Heart left ventricle (tissue), 16 donors: ENCODE data around the gene PGBD5. TPM values are rescaled to one million over a fixed set of nuclear protein-coding genes. Genes with fewer than 3 reads are reported as not detected.

Experiments
- ATAC-seq, 4 donors: fragments of 200-7000 bp; cut with Tn5 transposase; one replicate each; pipeline ENCODE4 v1.9.1; 2020 to 2022; ENCODE audit warnings: moderate library complexity in 4 of 4, mild to moderate bottlenecking in 3 of 4, moderate number of reproducible peaks in 1 of 4
- DNase-seq, 5 donors: peaks; one replicate each; pipeline ENCODE4 v3.0.0-alpha.2; 2020
- H3K27ac ChIP-seq, 12 donors: fragments of 200-600 bp; sonication (generic) in 4 of 12; one replicate each; pipeline versions ENCODE4 v1.5.0 to v1.8.0; 2016 to 2022; ENCODE audit warnings: mild to moderate bottlenecking in 2 of 12
- H3K27me3 ChIP-seq, 9 donors: fragments of 200-600 bp; sonication (generic) in 2 of 9; one replicate each; pipeline versions ENCODE4 v1.5.1 to v1.8.0; 2016 to 2022; ENCODE audit warnings: mild to moderate bottlenecking in 3 of 9
- H3K36me3 ChIP-seq, 9 donors: fragments of 200-600 bp; sonication (generic) in 2 of 9; one replicate each; pipeline versions ENCODE4 v1.5.0 to v1.8.0; 2018 to 2022; ENCODE audit warnings: mild to moderate bottlenecking in 2 of 9
- H3K4me1 ChIP-seq, 12 donors: fragments of 200-600 bp; sonication (generic) in 4 of 12; one replicate each; pipeline versions ENCODE4 v1.5.0 to v1.8.0; 2016 to 2022; ENCODE audit warnings: mild to moderate bottlenecking in 3 of 12
- H3K4me3 ChIP-seq, 12 donors: fragments of 200-600 bp; sonication (generic) in 4 of 12; one replicate each; pipeline versions ENCODE4 v1.5.0 to v1.8.0; 2017 to 2022; ENCODE audit warnings: mild to moderate bottlenecking in 9 of 12, moderate library complexity in 4 of 12
- H3K9me3 ChIP-seq, 12 donors: fragments of 200-600 bp; sonication (generic) in 4 of 12; one replicate each; pipeline versions ENCODE4 v1.5.0 to v1.8.0; 2016 to 2022; ENCODE audit warnings: mild to moderate bottlenecking in 1 of 12
- POLR2A ChIP-seq, 2 donors: fragments of 450-650 bp; IDR thresholded peaks; one replicate each; pipeline ENCODE4 v1.6.1; 2017; ENCODE audit warnings: antibody characterized with exemption in 2 of 2, mild to moderate bottlenecking in 2 of 2, moderate library complexity in 2 of 2
- WGBS, 4 donors: extraction: QIAGEN DNeasy Blood & Tissue Kit in 2 of 4; methylation state at CpG; one replicate each; pipeline versions ENCODE4 v1.1.5 to v1.1.7; 2013 to 2018; 5-methylcytosine and 5-hydroxymethylcytosine counted together
- intact Hi-C, 10 donors: fragments of 100-400 bp; cut with DNase I; formaldehyde crosslinking; loops; one replicate each; pipeline versions ENCODE4 v1.11.1 to v1.14.2; 2022
- polyA plus RNA-seq, 2 donors: library from polyadenylated mRNA; stranded (reverse); fragments of 200-250 nt; gene quantifications; one replicate each; pipeline ENCODE4 v1.2.3, GENCODE V29; 2013
- total RNA-seq, 9 donors: library from RNA; depleted of rRNA in 2 of 9; stranded (reverse); fragments of >200 nt in 2 of 9; fragmentation: NEBNext Ultra II Directional in 3 of 9; extraction: Animal tissue kit (Norgen Biotek cat#: 25700) in 3 of 9; gene quantifications; one replicate each; pipeline versions ENCODE4 v1.1.0 to v1.2.4, GENCODE V29; 2016 to 2023
- TF ChIP-seq, protein P1 (sequence below), 12 donors: fragments of 200-600 bp; sonication (generic) in 4 of 12; IDR thresholded peaks; one replicate each; pipeline versions ENCODE4 v1.5.0 to v1.8.0; 2018 to 2022; ENCODE audit warnings: antibody characterized with exemption in 12 of 12, mild to moderate bottlenecking in 5 of 12
- donor health status: ischemic (EF 13 %, LVEDD 7.1; RV severe dilation, severe dysfunction).
- donor health status: healthy with polysubstance abuse.
- donor health status: DM: no; HTN: yes; CAD: no.
- donor health status: DM: no; HTN: no; CAD: no.
- donor health status: ischemic (EF 25% LVEDD 6.9; RV normal size, moderate dysfunction).
- donor health status: ischemic (EF 25% LVEDD 5.7; RV mildly dilated, moderate dysfunction).
- donor health status: healthy.
- donor health status: DM: yes; HTN: yes; CAD: no.
- donor health status: ischemic (EF 35%, LVEDD 5.7; RV mildly dilated, moderate dysfunction).
- donor health status: nonischemic (EF 11% LVEDD 7.7; RV severe dilation, severe dysfunction).
- donor health status: DM: yes; HTN: yes; CAD: no.
- donor health status: PGD.
- donor health status: ischemic (EF 29% LVEDD 5.4; RV normal size, mild dysfunction).
- donor health status: nonischemic (EF 23%, LVEDD 6.1; RV moderate dilation, normal function).

The PGBD5 gene
- total and polyA plus RNA-seq, 11 donors = 1.3 to 16.1 (median 6.3) TPM

DNA sequence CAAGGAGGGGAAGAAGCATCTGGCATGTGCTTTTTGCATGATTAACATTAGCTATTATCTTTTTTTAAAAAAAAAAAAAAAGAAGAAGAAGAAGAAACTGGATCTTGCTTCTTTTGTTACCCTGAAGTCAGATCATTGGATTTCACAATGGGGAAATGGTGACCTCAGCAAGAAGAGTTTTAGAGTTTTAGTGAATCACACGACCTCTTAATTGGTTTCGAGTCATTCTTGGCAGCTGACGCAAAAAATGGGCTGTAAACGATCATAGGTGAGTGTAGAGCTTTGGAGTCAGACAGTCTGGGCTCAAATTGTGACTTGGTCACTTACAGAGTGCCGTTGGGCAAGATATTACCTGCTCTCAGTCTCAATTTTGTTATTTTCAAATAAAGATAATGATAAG lies 33.3 kb upstream of the PGBD5 start:
- H3K4me3 ChIP-seq = no peak overlapping the region
- WGBS, 4 donors = 59 to 67% (median 66%) methylated on average over 5 of the region's 5 CpGs
- no peaks in the 10 kb centered on the region for H3K9me3 ChIP-seq
- peaks cover 0 to 10% (median 4%) of the 10 kb centered on the region in 12 donors for H3K4me1 ChIP-seq
- DNase-seq (no peak), ATAC-seq (no peak)
- intact Hi-C loops = no loop called here
- no peaks in the 10 kb centered on the region for H3K36me3 ChIP-seq
- H3K27me3 ChIP-seq = peaks cover 0 to 3% (median 0%) of the 10 kb centered on the region in 9 donors
- TF ChIP-seq, protein P1, sequence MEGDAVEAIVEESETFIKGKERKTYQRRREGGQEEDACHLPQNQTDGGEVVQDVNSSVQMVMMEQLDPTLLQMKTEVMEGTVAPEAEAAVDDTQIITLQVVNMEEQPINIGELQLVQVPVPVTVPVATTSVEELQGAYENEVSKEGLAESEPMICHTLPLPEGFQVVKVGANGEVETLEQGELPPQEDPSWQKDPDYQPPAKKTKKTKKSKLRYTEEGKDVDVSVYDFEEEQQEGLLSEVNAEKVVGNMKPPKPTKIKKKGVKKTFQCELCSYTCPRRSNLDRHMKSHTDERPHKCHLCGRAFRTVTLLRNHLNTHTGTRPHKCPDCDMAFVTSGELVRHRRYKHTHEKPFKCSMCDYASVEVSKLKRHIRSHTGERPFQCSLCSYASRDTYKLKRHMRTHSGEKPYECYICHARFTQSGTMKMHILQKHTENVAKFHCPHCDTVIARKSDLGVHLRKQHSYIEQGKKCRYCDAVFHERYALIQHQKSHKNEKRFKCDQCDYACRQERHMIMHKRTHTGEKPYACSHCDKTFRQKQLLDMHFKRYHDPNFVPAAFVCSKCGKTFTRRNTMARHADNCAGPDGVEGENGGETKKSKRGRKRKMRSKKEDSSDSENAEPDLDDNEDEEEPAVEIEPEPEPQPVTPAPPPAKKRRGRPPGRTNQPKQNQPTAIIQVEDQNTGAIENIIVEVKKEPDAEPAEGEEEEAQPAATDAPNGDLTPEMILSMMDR (IDR thresholded peaks at IDR 0.05) = no peak
- no peak for TF ChIP-seq POLR2A (IDR thresholded peaks at IDR 0.05)
- peak overlapping the region in 1 of 12 donors; percentile 33 for H3K27ac ChIP-seq

DNA sequence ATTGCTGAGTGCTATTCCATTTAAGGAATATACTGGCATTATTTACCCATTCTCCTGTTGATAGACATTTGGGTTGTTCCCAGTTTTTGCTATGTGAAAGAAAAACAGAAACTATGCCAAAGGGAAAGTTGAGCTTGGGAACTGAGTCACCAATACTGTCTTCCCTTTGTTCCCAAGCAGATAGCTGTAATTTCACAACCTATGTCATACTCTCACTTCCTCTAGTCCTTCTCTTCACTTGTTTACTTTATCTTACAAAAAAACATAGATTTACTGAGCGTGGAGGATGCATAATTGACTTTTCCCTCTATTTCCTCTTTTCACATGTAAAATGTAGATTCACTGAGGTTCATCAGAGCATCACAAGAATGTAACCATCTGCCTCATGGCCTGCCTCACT lies 32.4 kb upstream of the PGBD5 start:
- no peaks in the 10 kb centered on the region for H3K9me3 ChIP-seq
- H3K27me3 ChIP-seq = peaks cover 0 to 3% (median 0%) of the 10 kb centered on the region in 9 donors
- WGBS, 4 donors = 33 to 47% (median 43%) methylated on average over 1 of the region's 1 CpG
- H3K4me1 ChIP-seq = peaks cover 0 to 6% (median 0%) of the 10 kb centered on the region in 12 donors
- H3K36me3 ChIP-seq = no peaks in the 10 kb centered on the region
- ATAC-seq (no peak), DNase-seq (no peak)
- no peak overlapping the region for H3K4me3 ChIP-seq
- TF ChIP-seq, protein P1 (IDR thresholded peaks at IDR 0.05) = no peak
- no peak for TF ChIP-seq POLR2A (IDR thresholded peaks at IDR 0.05)
- peak overlapping the region in 1 of 12 donors; percentile 40 for H3K27ac ChIP-seq
- intact Hi-C loops = no loop called here

DNA sequence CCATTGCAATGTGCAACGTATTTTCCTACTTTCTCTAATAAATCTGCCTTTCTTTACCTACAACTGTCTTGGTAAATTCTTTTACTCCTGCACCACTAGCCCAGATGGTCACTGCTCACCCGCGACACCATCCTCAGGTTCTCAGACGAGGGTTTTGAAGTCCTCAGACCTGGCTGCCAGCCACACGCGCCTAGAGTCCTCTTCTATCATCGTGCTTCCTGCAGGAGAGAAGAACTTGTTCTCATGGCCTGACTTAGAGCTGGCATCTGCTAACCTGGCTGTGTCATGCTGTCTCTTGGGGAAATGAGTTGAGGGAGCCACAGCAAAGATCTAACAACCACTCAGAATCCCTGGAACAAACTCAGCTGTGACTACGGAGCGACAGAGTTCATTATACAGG lies 30.3 kb upstream of the PGBD5 start:
- intact Hi-C loops = no loop called here
- no peak for ATAC-seq
- no peak for DNase-seq
- no peak overlapping the region for H3K27ac ChIP-seq
- WGBS, 4 donors = 76 to 84% (median 80%) methylated on average over 9 of the region's 9 CpGs
- H3K4me1 ChIP-seq = peaks cover 0 to 6% (median 0%) of the 10 kb centered on the region in 12 donors
- no peaks in the 10 kb centered on the region for H3K36me3 ChIP-seq
- no peak overlapping the region for H3K4me3 ChIP-seq
- no peaks in the 10 kb centered on the region for H3K9me3 ChIP-seq
- H3K27me3 ChIP-seq = peaks cover 0 to 3% (median 0%) of the 10 kb centered on the region in 9 donors
- TF ChIP-seq, protein P1 (IDR thresholded peaks at IDR 0.05) = no peak
- no peak for TF ChIP-seq POLR2A (IDR thresholded peaks at IDR 0.05)

DNA sequence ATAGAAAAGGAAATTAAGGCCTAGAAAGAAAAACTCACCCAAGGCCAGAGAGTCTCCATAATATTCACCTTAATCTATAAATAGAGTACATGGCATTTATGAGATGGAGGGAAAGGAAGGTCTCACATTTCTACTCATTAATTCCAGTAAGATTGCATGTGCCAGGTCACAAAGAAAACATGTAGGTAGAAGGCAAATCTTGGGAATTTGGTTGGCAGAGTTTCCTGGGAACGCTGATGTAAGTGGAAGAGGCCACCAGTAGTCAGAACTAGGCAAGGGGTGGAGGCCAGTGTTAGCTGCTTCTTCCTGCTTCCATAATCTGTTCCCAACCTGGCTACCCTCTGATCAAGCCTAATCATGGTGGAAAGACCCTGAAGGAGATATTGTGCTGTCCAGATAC lies 29.2 kb upstream of the PGBD5 start:
- ATAC-seq (no peak), DNase-seq (no peak)
- H3K4me1 ChIP-seq = peaks cover 0 to 6% (median 0%) of the 10 kb centered on the region in 12 donors
- WGBS, 4 donors = 78 to 84% (median 79%) methylated on average over 1 of the region's 1 CpG
- intact Hi-C loops = no loop called here
- no peaks in the 10 kb centered on the region for H3K27me3 ChIP-seq
- no peak overlapping the region for H3K27ac ChIP-seq
- TF ChIP-seq POLR2A (IDR thresholded peaks at IDR 0.05) = no peak
- TF ChIP-seq, protein P1 (IDR thresholded peaks at IDR 0.05) = no peak
- no peaks in the 10 kb centered on the region for H3K36me3 ChIP-seq
- H3K9me3 ChIP-seq = no peaks in the 10 kb centered on the region
- H3K4me3 ChIP-seq = no peak overlapping the region
